ENCODE results near the gene PPP1R1B.

PPP1R1B gene

GRCh38 chr17:39675390-39676082 is 48.8 kb downstream of the PPP1R1B start:
- H3K4me3 ChIP-seq (ENCODE audit: low read depth, low read length): no peak overlapping the region
- TF ChIP-seq, protein P1, sequence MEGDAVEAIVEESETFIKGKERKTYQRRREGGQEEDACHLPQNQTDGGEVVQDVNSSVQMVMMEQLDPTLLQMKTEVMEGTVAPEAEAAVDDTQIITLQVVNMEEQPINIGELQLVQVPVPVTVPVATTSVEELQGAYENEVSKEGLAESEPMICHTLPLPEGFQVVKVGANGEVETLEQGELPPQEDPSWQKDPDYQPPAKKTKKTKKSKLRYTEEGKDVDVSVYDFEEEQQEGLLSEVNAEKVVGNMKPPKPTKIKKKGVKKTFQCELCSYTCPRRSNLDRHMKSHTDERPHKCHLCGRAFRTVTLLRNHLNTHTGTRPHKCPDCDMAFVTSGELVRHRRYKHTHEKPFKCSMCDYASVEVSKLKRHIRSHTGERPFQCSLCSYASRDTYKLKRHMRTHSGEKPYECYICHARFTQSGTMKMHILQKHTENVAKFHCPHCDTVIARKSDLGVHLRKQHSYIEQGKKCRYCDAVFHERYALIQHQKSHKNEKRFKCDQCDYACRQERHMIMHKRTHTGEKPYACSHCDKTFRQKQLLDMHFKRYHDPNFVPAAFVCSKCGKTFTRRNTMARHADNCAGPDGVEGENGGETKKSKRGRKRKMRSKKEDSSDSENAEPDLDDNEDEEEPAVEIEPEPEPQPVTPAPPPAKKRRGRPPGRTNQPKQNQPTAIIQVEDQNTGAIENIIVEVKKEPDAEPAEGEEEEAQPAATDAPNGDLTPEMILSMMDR (IDR thresholded peaks at IDR 0.05; ENCODE audit: borderline replicate concordance, insufficient read depth, low read depth, low read length): no peak

- no peak overlapping the region for H3K4me3 ChIP-seq (ENCODE audit: low read depth, low read length)
- TF ChIP-seq, protein P1 (IDR thresholded peaks at IDR 0.05; ENCODE audit: borderline replicate concordance, insufficient read depth, low read depth, low read length): no peak
Observed at GRCh38 chr17:39676198-39676819, 49.6 kb downstream of the PPP1R1B start.

DNA sequence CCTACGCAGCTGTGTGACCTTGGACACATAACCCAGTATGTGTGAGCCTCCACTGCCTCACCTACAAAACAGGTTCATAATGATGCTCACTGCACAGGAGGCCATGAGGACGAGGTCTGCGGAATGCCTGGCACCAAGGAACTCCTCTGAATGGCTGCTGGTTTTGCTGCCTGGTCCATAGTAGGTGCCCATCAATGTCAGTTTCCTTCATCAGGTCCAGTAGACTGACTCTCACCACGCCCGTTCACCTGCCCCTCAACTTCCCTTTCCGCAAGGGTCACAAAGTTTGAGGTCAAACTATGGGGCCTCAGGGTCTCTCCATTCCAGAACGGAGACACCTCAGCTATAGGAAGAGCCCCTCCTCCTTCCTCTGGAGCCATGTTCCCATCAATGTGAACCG is 50.3 kb downstream of the PPP1R1B start:
- TF ChIP-seq, protein P1 (IDR thresholded peaks at IDR 0.05; ENCODE audit: borderline replicate concordance, insufficient read depth, low read depth, low read length): no peak
- no peak overlapping the region for H3K4me3 ChIP-seq (ENCODE audit: low read depth, low read length)

GRCh38 chr17:39677542-39678339 is 51.0 kb downstream of the PPP1R1B start:
- no peak overlapping the region for H3K4me3 ChIP-seq (ENCODE audit: low read depth, low read length)
- TF ChIP-seq, protein P1 (IDR thresholded peaks at IDR 0.05; ENCODE audit: borderline replicate concordance, insufficient read depth, low read depth, low read length): no peak

DNA sequence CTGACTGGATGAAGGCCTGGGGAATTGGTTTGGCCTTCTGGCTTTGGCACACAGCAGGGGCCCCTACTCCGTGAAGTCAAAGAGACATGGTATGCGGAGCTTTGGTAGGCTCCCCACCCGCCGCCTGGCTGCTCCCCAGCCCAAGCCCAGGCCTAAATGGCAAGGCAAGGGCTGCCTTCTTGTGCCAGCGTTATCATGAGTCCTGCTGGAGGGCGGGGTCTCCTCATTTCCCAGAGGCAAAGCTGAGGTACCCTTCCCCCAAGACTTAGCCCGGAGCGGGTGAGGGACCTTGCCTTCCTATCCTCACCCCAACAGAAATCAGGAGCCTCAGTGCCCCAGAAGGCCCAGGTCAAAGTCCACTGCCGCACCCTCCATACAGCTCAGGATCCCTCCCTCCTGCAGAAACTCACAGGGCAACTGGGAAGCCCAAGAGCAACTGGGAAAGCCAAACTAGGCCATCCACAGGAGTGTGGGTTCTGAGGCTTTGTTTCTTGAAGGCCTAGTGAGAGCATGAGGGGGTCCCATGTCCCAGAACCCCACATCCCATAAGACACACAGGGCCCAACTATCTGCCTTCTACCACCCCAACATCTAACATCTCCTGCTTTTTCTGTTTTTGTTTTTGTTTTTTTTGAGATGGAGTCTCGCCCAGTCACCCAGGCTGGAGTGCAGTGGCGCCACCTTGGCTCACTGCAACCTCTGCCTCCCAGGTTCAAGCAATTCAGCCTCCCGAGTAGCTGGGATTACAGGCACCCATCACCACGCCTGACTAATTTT is 51.8 kb downstream of the PPP1R1B start:
- TF ChIP-seq, protein P1 (IDR thresholded peaks at IDR 0.05; ENCODE audit: borderline replicate concordance, insufficient read depth, low read depth, low read length): no peak

GRCh38 chr17:39679521-39680192 is 52.9 kb downstream of the PPP1R1B start:
- no peak overlapping the region for H3K4me3 ChIP-seq (ENCODE audit: low read depth, low read length)
- TF ChIP-seq, protein P1 (IDR thresholded peaks at IDR 0.05; ENCODE audit: borderline replicate concordance, insufficient read depth, low read depth, low read length): no peak

More for the DNA sequence above, 51.8 kb downstream of the PPP1R1B start:
- H3K4me3 ChIP-seq (ENCODE audit: low read depth, low read length): no peak overlapping the region

Measured in GM12875 (cell line).